ENCODE data around the gene MED26. TPM values are rescaled to one million over a fixed set of nuclear protein-coding genes. Genes with fewer than 3 reads are reported as not detected.

The MED26 gene
- total RNA-seq, 1 experiment from 2014 or later: 11.4 TPM

- peaks cover 0 to 6% of the 10 kb centered on the region in 2 experiments; a peak in 2 of 4 replicates for H3K4me1 Mint-ChIP-seq
- H3K79me1 ChIP-seq (ENCODE audit: insufficient read depth, low read depth, low read length, poor library complexity, severe bottlenecking): peaks cover 6% of the 10 kb centered on the region
- no peak overlapping the region for H3K23ac ChIP-seq (ENCODE audit: insufficient read length, low read depth, low read length)
- 0 out of 2 replicates have a peak overlapping the region, but pooled peaks have one; percentile 13 for H3K14ac ChIP-seq (ENCODE audit: insufficient read depth, low read length)
- H3K18ac ChIP-seq (ENCODE audit: insufficient read length, low read depth, low read length): no peak overlapping the region
- H4K91ac ChIP-seq (ENCODE audit: insufficient read length, low read depth, low read length): no peak overlapping the region
- H2BK5ac ChIP-seq (ENCODE audit: insufficient read length, low read length): no peak overlapping the region
- no peak overlapping the region for H3T11ph ChIP-seq (ENCODE audit: low read length)
- H4K8ac ChIP-seq (replicated peaks; ENCODE audit: insufficient read length, low read depth, low read length): no peak overlapping the region
- H2BK15ac ChIP-seq (ENCODE audit: low read depth, low read length): no peak overlapping the region
- no peak overlapping the region for H2AK5ac ChIP-seq (ENCODE audit: insufficient read length, low read length)
- H3K9me3 ChIP-seq (ENCODE audit: control insufficient read depth, low read depth, low read length): no peaks in the 10 kb centered on the region
- H3K9me3 Mint-ChIP-seq: no peaks in the 10 kb centered on the region
- H2BK12ac ChIP-seq (ENCODE audit: insufficient read length, low read depth, low read length): no peak overlapping the region
- no peak overlapping the region for H3K27ac ChIP-seq (ENCODE audit: insufficient read length, low read depth, low read length)
- H3K4me3 Mint-ChIP-seq: no peak overlapping the region; a peak in 1 of 5 replicates
- no peak overlapping the region for H4K5ac ChIP-seq (ENCODE audit: insufficient read length, low read depth, low read length)
- H3K56ac ChIP-seq (ENCODE audit: insufficient read length, low read depth, low read length): no peak overlapping the region
- H3K4me2 ChIP-seq (ENCODE audit: insufficient read depth, insufficient read length, low read length): no peak overlapping the region
- peaks cover 9% of the 10 kb centered on the region; the same call in 1 of the 2 replicates for H3K79me2 ChIP-seq (ENCODE audit: insufficient read depth, low read length)
- H3K27me3 ChIP-seq (ENCODE audit: insufficient read depth, low read length): no peaks in the 10 kb centered on the region
- H2AFZ ChIP-seq (ENCODE audit: low read length): no peak overlapping the region
- no peaks in the 10 kb centered on the region for H3K27me3 Mint-ChIP-seq (ENCODE audit: low read depth)
- no peaks in the 10 kb centered on the region for H4K20me1 ChIP-seq (ENCODE audit: control insufficient read depth, insufficient read depth, insufficient read length)
- H2BK120ac ChIP-seq (ENCODE audit: low read depth, low read length, poor library complexity, severe bottlenecking): no peak overlapping the region
- no peak overlapping the region for H2BK20ac ChIP-seq (ENCODE audit: low read depth, low read length, poor library complexity, severe bottlenecking)
- H3K4me1 ChIP-seq (ENCODE audit: insufficient read depth, low read length): no peaks in the 10 kb centered on the region
- WGBS (ENCODE audit: extremely low coverage, insufficient read length, low lambda C conversion rate): no CpG with 5 or more reads among the region's 8 CpGs
- no peak overlapping the region for H3K4ac ChIP-seq (ENCODE audit: low read depth, low read length)
- DNase-seq: no peak
- peak overlapping the region; percentile 63 to 89 (median 87) for H3K27ac Mint-ChIP-seq
- TF ChIP-seq CTCF (conservative IDR thresholded peaks at IDR 0.05): no peak
- H3K23me2 ChIP-seq (ENCODE audit: insufficient read length, low read depth, low read length, poor library complexity, severe bottlenecking): no peaks in the 10 kb centered on the region
- no peak overlapping the region for H3K9ac ChIP-seq (ENCODE audit: extremely low read depth, insufficient read length, low read length)
- no peaks in the 10 kb centered on the region for H3K36me3 Mint-ChIP-seq (ENCODE audit: insufficient read depth in 1 of 3, low read depth in 3 of 3)
Observed at GRCh38 chr19:16605553-16605994, 22.4 kb downstream of the MED26 start.
